Upper lobe of right lung (tissue), 1 donor: ENCODE data around the gene ZFHX3. TPM values are rescaled to one million over a fixed set of nuclear protein-coding genes. Genes with fewer than 3 reads are reported as not detected.

Experiments used
- ATAC-seq: fragments of 200-7000 bp; cut with Tn5 transposase; one replicate; pipeline ENCODE4 v1.9.1; 2020; ENCODE audit warnings: mild to moderate bottlenecking, moderate library complexity
- DNase-seq: peaks from one replicate; pipeline ENCODE4 v3.0.0-alpha.2; 2020
- H3K27ac ChIP-seq: fragments of 200-600 bp; one replicate; pipeline ENCODE4 v1.8.0; 2022
- H3K27me3 ChIP-seq: fragments of 200-600 bp; one replicate; pipeline ENCODE4 v1.8.0; 2022; ENCODE audit warnings: mild to moderate bottlenecking
- H3K36me3 ChIP-seq: fragments of 200-600 bp; one replicate; pipeline ENCODE4 v1.8.0; 2022
- H3K4me1 ChIP-seq: fragments of 200-600 bp; one replicate; pipeline ENCODE4 v1.8.0; 2022
- H3K4me3 ChIP-seq: fragments of 200-600 bp; one replicate; pipeline ENCODE4 v1.8.0; 2022; ENCODE audit warnings: mild to moderate bottlenecking
- H3K9me3 ChIP-seq: fragments of 200-600 bp; one replicate; pipeline ENCODE4 v1.8.0; 2022
- intact Hi-C: fragments of 100-400 bp; cut with DNase I; formaldehyde crosslinking; loops from one replicate; pipeline ENCODE4 v1.11.0; 2022
- total RNA-seq: library from RNA; stranded (reverse); fragmentation: NEBNext Ultra II Directional; extraction: Animal tissue kit (Norgen Biotek cat#: 25700); gene quantifications from one replicate; pipeline ENCODE4 v1.2.1, GENCODE V29; 2021
- TF ChIP-seq, protein P1 (sequence below): fragments of 200-600 bp; IDR thresholded peaks from one replicate; pipeline ENCODE4 v1.8.0; 2022; ENCODE audit warnings: antibody characterized with exemption
- donor health status: DM: no; HTN: yes; CAD: no; lungs with severe emphysema.

The ZFHX3 gene
- total RNA-seq, 1 donor from 2014 or later: 29.0 TPM

- TF ChIP-seq, protein P1, sequence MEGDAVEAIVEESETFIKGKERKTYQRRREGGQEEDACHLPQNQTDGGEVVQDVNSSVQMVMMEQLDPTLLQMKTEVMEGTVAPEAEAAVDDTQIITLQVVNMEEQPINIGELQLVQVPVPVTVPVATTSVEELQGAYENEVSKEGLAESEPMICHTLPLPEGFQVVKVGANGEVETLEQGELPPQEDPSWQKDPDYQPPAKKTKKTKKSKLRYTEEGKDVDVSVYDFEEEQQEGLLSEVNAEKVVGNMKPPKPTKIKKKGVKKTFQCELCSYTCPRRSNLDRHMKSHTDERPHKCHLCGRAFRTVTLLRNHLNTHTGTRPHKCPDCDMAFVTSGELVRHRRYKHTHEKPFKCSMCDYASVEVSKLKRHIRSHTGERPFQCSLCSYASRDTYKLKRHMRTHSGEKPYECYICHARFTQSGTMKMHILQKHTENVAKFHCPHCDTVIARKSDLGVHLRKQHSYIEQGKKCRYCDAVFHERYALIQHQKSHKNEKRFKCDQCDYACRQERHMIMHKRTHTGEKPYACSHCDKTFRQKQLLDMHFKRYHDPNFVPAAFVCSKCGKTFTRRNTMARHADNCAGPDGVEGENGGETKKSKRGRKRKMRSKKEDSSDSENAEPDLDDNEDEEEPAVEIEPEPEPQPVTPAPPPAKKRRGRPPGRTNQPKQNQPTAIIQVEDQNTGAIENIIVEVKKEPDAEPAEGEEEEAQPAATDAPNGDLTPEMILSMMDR: no peak
- H3K27ac ChIP-seq: no peak overlapping the region
- no peaks in the 10 kb centered on the region for H3K27me3 ChIP-seq
- H3K36me3 ChIP-seq: peaks cover 5% of the 10 kb centered on the region
- DNase-seq (peak; percentile 41), ATAC-seq (no peak)
- no peak overlapping the region for H3K4me3 ChIP-seq
- H3K9me3 ChIP-seq: no peaks in the 10 kb centered on the region
- intact Hi-C loops: no loop called here
- no peaks in the 10 kb centered on the region for H3K4me1 ChIP-seq
Observed at GRCh38 chr16:72860726-72861562, 187.0 kb downstream of the ZFHX3 start.

DNA sequence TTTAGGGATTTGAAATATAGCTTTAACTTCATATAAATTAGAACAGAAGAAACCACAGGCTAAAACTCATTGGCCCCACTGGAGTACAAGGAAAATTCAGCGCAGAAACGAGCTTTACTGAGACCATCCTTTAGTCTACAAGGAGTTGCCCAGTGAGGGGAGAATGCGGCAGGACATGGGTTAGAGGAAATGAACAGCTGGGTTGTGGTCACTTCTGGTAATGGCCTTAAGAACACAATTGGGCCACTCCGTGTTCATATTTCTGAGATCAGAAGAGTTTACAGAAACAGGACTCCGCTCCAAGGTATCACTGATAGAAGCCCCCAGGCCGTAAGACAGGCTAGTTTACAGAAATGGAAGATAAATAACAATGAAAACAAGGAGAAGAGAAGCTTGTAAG, 188.3 kb downstream of the ZFHX3 start:
- DNase-seq (no peak), ATAC-seq (no peak)
- Histone ChIP-seq H3K4me1 (no peaks in the 10 kb centered on the region), H3K27ac (no peak overlapping the region), H3K36me3 (no peaks in the 10 kb centered on the region), H3K9me3 (no peaks in the 10 kb centered on the region), H3K27me3 (no peaks in the 10 kb centered on the region), H3K4me3 (no peak overlapping the region)
- intact Hi-C loops: no loop called here
- TF ChIP-seq, protein P1: no peak

DNA sequence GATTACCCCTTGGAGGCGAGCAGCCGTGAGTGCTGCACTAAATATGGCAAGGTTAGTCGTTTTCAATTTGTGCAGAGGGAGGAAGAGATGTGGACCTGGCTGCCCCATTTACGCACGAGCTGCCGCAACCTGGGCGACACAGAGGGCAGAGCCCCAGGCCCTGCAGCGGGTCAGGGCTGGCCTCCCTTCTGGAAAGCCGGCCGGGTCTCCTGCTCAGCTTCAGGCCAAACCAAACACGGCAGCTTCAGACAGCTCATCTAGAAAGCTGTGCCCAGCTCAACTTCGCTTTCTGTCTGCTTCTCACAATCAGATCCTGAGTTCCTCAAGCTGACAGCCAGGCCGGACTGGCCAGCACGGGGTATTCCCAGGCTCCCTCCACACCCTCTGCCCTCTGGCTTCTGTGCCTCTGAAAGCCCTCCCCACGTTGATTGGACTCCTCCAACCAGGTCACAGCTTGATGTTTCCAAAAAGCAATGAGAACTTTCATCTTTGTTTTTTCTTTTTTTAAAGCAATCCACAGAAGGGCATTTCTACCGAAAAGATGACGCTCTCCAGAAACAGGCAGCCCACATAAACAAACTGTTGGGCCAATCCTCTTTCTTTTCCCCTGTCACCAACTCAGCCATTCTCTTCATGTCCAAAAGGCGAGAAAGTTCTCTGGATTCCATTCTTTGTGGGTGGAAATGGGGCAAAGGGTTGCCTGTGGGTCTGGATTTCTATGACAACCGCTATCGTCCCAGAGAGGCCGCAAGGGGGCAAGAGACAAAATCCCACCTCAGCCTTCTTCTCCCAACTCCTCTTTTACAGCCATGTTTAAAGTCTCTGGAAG, 189.0 kb downstream of the ZFHX3 start:
- Histone ChIP-seq H3K4me1 (peaks cover 5% of the 10 kb centered on the region), H3K27ac (no peak overlapping the region), H3K9me3 (no peaks in the 10 kb centered on the region), H3K4me3 (no peak overlapping the region), H3K36me3 (no peaks in the 10 kb centered on the region), H3K27me3 (no peaks in the 10 kb centered on the region)
- intact Hi-C loops: no loop called here
- DNase-seq (peak; percentile 25), ATAC-seq (no peak)
- TF ChIP-seq, protein P1: no peak

DNA sequence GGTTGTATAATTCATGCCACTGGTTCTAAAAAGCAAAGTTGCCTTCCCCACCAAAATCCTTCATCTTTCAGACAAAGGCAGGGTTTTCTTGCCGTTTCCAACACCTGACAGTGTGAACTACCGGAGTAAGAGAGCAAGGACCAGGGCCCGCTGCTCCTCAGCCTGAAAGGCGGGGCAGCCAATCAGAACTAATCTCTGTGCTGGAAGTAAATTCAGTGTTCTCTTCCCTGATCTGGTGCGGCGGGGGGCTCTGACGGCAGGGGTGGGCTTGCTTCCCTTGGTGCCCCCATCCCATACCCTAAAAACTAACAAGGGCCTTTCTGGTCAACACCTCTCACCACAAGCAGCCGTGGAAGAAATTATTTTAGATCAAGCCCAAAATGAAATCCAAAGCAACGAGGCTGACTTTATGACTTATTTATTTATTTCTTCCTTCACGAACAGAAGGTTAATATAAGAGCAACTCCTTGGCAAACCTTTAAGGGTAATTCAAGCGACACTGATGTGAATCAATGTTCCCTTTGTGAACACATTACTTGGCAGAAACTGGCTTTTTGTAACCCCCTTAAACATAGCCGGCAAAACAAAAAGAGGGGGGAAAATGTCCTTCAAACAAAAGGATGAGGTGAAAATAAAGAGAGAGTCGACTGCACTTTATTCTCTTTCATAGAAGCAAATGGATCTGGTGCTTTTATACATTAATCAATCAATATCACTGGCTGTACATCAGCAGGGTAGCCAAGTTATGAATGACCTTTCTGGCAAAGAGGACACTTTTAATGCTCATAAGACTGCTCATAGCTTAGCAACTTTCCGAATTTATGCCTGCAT, 189.9 kb downstream of the ZFHX3 start:
- no peaks in the 10 kb centered on the region for H3K36me3 ChIP-seq
- intact Hi-C loops: no loop called here
- peak; percentile 43 for DNase-seq
- no peaks in the 10 kb centered on the region for H3K9me3 ChIP-seq
- H3K27ac ChIP-seq: no peak overlapping the region
- H3K4me1 ChIP-seq: peaks cover 7% of the 10 kb centered on the region
- ATAC-seq: no peak
- no peak overlapping the region for H3K4me3 ChIP-seq
- TF ChIP-seq, protein P1: no peak
- no peaks in the 10 kb centered on the region for H3K27me3 ChIP-seq

DNA sequence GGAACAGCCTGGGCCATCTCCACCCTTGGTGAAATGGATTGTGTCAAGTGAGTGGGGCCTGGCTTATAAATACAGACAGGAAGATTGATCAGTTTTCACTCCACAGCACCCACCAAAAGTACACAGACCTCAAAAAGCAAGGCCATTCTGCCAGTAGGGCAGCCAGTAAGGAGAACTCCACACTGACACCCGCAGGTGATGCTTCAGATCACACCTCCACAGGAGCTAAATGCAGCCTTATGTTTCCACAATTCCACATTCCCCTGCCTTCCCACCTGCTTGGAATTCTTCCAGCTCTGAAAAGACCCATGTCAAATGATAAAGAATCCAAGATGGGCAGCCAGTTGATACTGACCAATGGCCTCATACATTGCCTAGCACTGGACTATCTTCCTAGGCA, 191.1 kb downstream of the ZFHX3 start:
- DNase-seq: peak; percentile 47
- Histone ChIP-seq H3K9me3 (no peaks in the 10 kb centered on the region), H3K4me3 (no peak overlapping the region), H3K4me1 (peaks cover 11% of the 10 kb centered on the region), H3K36me3 (no peaks in the 10 kb centered on the region), H3K27ac (no peak overlapping the region), H3K27me3 (no peaks in the 10 kb centered on the region)
- TF ChIP-seq, protein P1: peak; percentile 24
- ATAC-seq: peak; percentile 42
- intact Hi-C loops: no loop called here
